Anterior cingulate cortex (tissue), 58 donors: ENCODE data around the gene PTGR1.
"Not testable (repeated sequence)": the region's sequence is repeated elsewhere in the genome, so short reads cannot be mapped to it uniquely, and the experiment has no call there.

Experiments used
- DNase-seq, 58 donors: peaks; one replicate each; lab custom pipeline; 2025; lab: John Stamatoyannopoulos, UW

Gene PTGR1

GRCh38 chr9:111599092-111599954 lies at the start of gene PTGR1:
Gene PTGR1 (minus strand): TSS chr9:111599647. CDS start chr9:111597422, 2,225 bp downstream.
- DNase-seq = peak; percentile 5 to 84 (median 50)

- DNase-seq = no peak
These were observed 49.6 kb upstream of the PTGR1 start for GRCh38 chr9:111649016-111649415.

GRCh38 chr9:111648066-111648465 lies 48.6 kb upstream of the PTGR1 start:
- no peak for DNase-seq

GRCh38 chr9:111646417-111646816 lies 47.0 kb upstream of the PTGR1 start:
- DNase-seq = no peak

GRCh38 chr9:111645806-111646205 lies 46.4 kb upstream of the PTGR1 start:
- DNase-seq = no peak

- no peak for DNase-seq
These were observed 44.8 kb upstream of the PTGR1 start for GRCh38 chr9:111644195-111644772.

GRCh38 chr9:111637421-111637950 lies 38.0 kb upstream of the PTGR1 start:
- DNase-seq = no peak

- no peak for DNase-seq
These were observed 35.4 kb upstream of the PTGR1 start for GRCh38 chr9:111634860-111635259.

GRCh38 chr9:111633389-111633736 lies 33.9 kb upstream of the PTGR1 start:
- no peak for DNase-seq

- no peak for DNase-seq
These were observed 33.4 kb upstream of the PTGR1 start for GRCh38 chr9:111632695-111633388.

- no peak for DNase-seq
These were observed 32.6 kb upstream of the PTGR1 start for GRCh38 chr9:111632060-111632459.

- DNase-seq = peak; percentile 74 to 99 (median 96)
These were observed 31.9 kb upstream of the PTGR1 start, which contains the start of gene DNAJC25 for GRCh38 chr9:111631214-111631971. Gene DNAJC25 (plus strand): TSS chr9:111631334. CDS start chr9:111631408, 74 bp downstream.

- no peak for DNase-seq
These were observed 31.4 kb upstream of the PTGR1 start for GRCh38 chr9:111630964-111631213.

GRCh38 chr9:111630182-111630963 lies 30.9 kb upstream of the PTGR1 start:
- DNase-seq = peak in 4 of 58 donors; percentile 5 to 42 (median 10)

GRCh38 chr9:111628411-111628810 lies 29.0 kb upstream of the PTGR1 start:
- no peak for DNase-seq

- DNase-seq = no peak
These were observed 28.0 kb upstream of the PTGR1 start for GRCh38 chr9:111627260-111627963.

GRCh38 chr9:111622626-111623025 lies 23.2 kb upstream of the PTGR1 start:
- DNase-seq = no peak

GRCh38 chr9:111621895-111622480 lies 22.5 kb upstream of the PTGR1 start:
- peak in 26 of 58 donors; percentile 0 to 47 (median 6) for DNase-seq

- not testable (repeated sequence) for DNase-seq
These were observed 17.9 kb upstream of the PTGR1 start for GRCh38 chr9:111617349-111617748.
